EL (cell line): Measurements from ENCODE around the gene OTULIN.
A peak's percentile ranks its signal among the peaks of the same experiment; 100 is the strongest.

Experiments used
- DNase-seq: peaks from one replicate; pipeline ENCODE4 v3.0.0-alpha.2; 2016

The OTULIN gene

GRCh38 chr5:14699807-14700400 is 35.4 kb downstream of the OTULIN start:
- DNase-seq: no peak

- no peak for DNase-seq
These were observed 36.2 kb downstream of the OTULIN start for GRCh38 chr5:14700478-14701436.

GRCh38 chr5:14701556-14701955 is 37.0 kb downstream of the OTULIN start:
- DNase-seq: no peak

- DNase-seq: no peak
These were observed 37.8 kb downstream of the OTULIN start for GRCh38 chr5:14702238-14702839.

- DNase-seq: no peak
These were observed 41.0 kb downstream of the OTULIN start for GRCh38 chr5:14705556-14705955.

- peak; percentile 61 for DNase-seq
These were observed 42.1 kb downstream of the OTULIN start for GRCh38 chr5:14706615-14707021.

- no peak for DNase-seq
These were observed 43.4 kb downstream of the OTULIN start for GRCh38 chr5:14707811-14708390.

- no peak for DNase-seq
These were observed 44.0 kb downstream of the OTULIN start for GRCh38 chr5:14708551-14708950.

GRCh38 chr5:14710313-14710994 is 45.9 kb downstream of the OTULIN start:
- no peak for DNase-seq

GRCh38 chr5:14712131-14712530 is 47.6 kb downstream of the OTULIN start:
- no peak for DNase-seq

- no peak for DNase-seq
These were observed 48.1 kb downstream of the OTULIN start for GRCh38 chr5:14712666-14713065.

- DNase-seq: no peak
These were observed 49.2 kb downstream of the OTULIN start for GRCh38 chr5:14713476-14714390.

GRCh38 chr5:14714706-14715105 is 50.2 kb downstream of the OTULIN start:
- no peak for DNase-seq

GRCh38 chr5:14715481-14715880 is 51.0 kb downstream of the OTULIN start:
- DNase-seq: peak; percentile 44

- no peak for DNase-seq
These were observed 52.5 kb downstream of the OTULIN start for GRCh38 chr5:14716755-14717752.

GRCh38 chr5:14718778-14719177 is 54.3 kb downstream of the OTULIN start:
- DNase-seq: no peak

- peak; percentile 60 for DNase-seq
These were observed 55.9 kb downstream of the OTULIN start for GRCh38 chr5:14720236-14720923.

GRCh38 chr5:14721990-14722656 is 57.6 kb downstream of the OTULIN start:
- DNase-seq: peak; percentile 31

- no peak for DNase-seq
These were observed 58.4 kb downstream of the OTULIN start for GRCh38 chr5:14722923-14723322.
